ENCODE measurements around the gene TST.

DNA sequence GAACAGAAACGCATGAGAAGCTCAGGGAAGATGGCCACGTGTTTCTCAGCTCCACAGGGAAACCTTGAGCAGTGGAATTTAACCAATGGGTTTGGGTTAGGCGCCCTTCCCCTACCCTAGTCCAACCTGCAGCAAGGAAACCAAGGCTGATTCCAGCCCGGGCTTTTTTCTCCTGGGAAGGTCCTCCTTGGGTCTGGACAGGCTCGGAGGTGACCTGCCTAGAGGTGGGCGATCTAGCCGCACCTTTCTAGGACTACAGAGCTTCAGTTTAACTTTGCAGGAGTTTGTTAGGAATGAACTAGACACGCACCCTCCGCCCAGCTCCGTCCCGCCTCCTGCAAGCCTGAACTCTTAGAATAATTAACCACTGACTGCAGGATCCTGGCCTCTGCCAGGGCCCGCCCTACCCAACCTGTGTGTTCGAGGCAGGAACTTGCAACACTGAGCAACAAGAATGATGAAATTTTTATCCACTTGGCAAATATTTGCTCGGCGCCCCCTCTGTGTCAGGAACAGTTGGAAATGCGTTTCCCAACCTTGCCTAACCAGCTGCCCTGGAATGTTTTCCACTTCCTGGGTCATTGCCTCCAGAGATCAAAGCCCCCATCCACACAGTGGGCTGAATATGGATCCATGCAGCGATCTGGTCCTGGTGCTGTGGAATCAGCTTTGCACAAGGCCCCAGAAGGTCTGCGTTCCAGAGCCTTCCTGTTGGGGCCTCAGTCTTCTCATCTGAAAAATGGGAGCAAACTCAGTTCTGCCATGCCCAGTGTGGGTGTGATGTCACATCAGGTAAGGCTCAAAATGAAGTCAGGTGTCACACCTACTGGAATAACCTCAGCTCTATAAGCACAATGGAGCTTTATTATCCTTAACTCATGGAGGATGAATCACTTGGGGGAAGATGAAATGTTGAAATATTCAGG lies 13.6 kb upstream of the TST start:
- TF ChIP-seq, protein P1, sequence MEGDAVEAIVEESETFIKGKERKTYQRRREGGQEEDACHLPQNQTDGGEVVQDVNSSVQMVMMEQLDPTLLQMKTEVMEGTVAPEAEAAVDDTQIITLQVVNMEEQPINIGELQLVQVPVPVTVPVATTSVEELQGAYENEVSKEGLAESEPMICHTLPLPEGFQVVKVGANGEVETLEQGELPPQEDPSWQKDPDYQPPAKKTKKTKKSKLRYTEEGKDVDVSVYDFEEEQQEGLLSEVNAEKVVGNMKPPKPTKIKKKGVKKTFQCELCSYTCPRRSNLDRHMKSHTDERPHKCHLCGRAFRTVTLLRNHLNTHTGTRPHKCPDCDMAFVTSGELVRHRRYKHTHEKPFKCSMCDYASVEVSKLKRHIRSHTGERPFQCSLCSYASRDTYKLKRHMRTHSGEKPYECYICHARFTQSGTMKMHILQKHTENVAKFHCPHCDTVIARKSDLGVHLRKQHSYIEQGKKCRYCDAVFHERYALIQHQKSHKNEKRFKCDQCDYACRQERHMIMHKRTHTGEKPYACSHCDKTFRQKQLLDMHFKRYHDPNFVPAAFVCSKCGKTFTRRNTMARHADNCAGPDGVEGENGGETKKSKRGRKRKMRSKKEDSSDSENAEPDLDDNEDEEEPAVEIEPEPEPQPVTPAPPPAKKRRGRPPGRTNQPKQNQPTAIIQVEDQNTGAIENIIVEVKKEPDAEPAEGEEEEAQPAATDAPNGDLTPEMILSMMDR (IDR thresholded peaks at IDR 0.05 in 8 of 11, conservative IDR thresholded peaks at IDR 0.05 in 3 of 11), result no peak
- no peak for TF ChIP-seq POLR2A (IDR thresholded peaks at IDR 0.05)
